Fibroblast of pulmonary artery (primary cell): ENCODE results near the gene PFKFB4.

Experiments
- DNase-seq: peaks from one replicate; pipeline ENCODE4 v3.0.0-alpha.2; 2010; ENCODE audit warnings: low read depth
- H3K4me3 ChIP-seq: replicated peaks from 2 replicates; pipeline ENCODE4 v1.5.1; 2011; ENCODE audit warnings: low read depth, mild to moderate bottlenecking, control low read depth, low read length, moderate library complexity
- CTCF ChIP-seq: IDR thresholded peaks from 2 replicates; pipeline ENCODE4 v1.5.1; 2011; ENCODE audit warnings: mild to moderate bottlenecking, control low read depth, low read length, inconsistent platforms; ENCODE audit errors: missing control alignments

Gene PFKFB4

GRCh38 chr3:48470286-48470685 is 86.3 kb downstream of the PFKFB4 start:
- TF ChIP-seq CTCF, result no peak
- no peak for DNase-seq
- no peak overlapping the region for H3K4me3 ChIP-seq

GRCh38 chr3:48469046-48469915 is 87.3 kb downstream of the PFKFB4 start:
- DNase-seq, result no peak
- TF ChIP-seq CTCF, result no peak
- H3K4me3 ChIP-seq, result no peak overlapping the region

- no peak for DNase-seq
Observed at GRCh38 chr3:48468329-48468731, 88.3 kb downstream of the PFKFB4 start.

More at GRCh38 chr3:48468329-48468731, 88.3 kb downstream of the PFKFB4 start:
- no peak for TF ChIP-seq CTCF
- no peak overlapping the region for H3K4me3 ChIP-seq
